Nephron progenitor cell (in vitro differentiated cells): ENCODE measurements around the gene KLHL29.

Experiments
- DNase-seq: peaks from one replicate; pipeline ENCODE4 v3.0.0; 2021
- H3K27ac Mint-ChIP-seq: 2 replicates; pipeline ENCODE4 v1.8.0; 2021; ENCODE audit warnings: mild to moderate bottlenecking, moderate library complexity, mixed read lengths
- H3K27me3 Mint-ChIP-seq: 2 replicates; pipeline ENCODE4 v1.8.0; 2021; ENCODE audit warnings: mild to moderate bottlenecking, low read depth, mixed read lengths; ENCODE audit not compliant: poor library complexity
- H3K36me3 Mint-ChIP-seq: 2 replicates; pipeline ENCODE4 v1.8.0; 2021; ENCODE audit warnings: low read depth, mixed read lengths
- H3K4me1 Mint-ChIP-seq: 2 replicates; pipeline ENCODE4 v1.8.0; 2021; ENCODE audit warnings: mixed read lengths
- H3K4me3 Mint-ChIP-seq: 2 replicates; pipeline ENCODE4 v1.8.0; 2021; ENCODE audit warnings: mild to moderate bottlenecking, moderate library complexity, mixed read lengths
- H3K9me3 Mint-ChIP-seq: 2 replicates; pipeline ENCODE4 v1.8.0; 2021; ENCODE audit warnings: mild to moderate bottlenecking, moderate library complexity, mixed read lengths
- CTCF ChIP-seq: fragments of 200-600 bp; sonication (generic); IDR thresholded peaks from 2 replicates; pipeline ENCODE4 v1.5.0; 2021; ENCODE audit warnings: antibody characterized with exemption

Gene KLHL29

GRCh38 chr2:23454501-23455120, 69.6 kb downstream of the KLHL29 start:
- Mint-ChIP-seq H3K27ac (peak overlapping the region; percentile 9), H3K27me3 (no peaks in the 10 kb centered on the region), H3K9me3 (no peaks in the 10 kb centered on the region), H3K4me3 (peak overlapping the region; percentile 5), H3K36me3 (peaks cover 4% of the 10 kb centered on the region), H3K4me1 (peaks cover 65% of the 10 kb centered on the region)
- TF ChIP-seq CTCF: no peak
- no peak for DNase-seq

GRCh38 chr2:23456396-23456795, 71.4 kb downstream of the KLHL29 start:
- peaks cover 59% of the 10 kb centered on the region for H3K4me1 Mint-ChIP-seq
- H3K27me3 Mint-ChIP-seq: peaks cover 4% of the 10 kb centered on the region
- TF ChIP-seq CTCF: no peak
- peaks cover 4% of the 10 kb centered on the region for H3K36me3 Mint-ChIP-seq
- H3K4me3 Mint-ChIP-seq: no peak overlapping the region
- H3K9me3 Mint-ChIP-seq: no peaks in the 10 kb centered on the region
- DNase-seq: no peak
- peak overlapping the region; percentile 80 for H3K27ac Mint-ChIP-seq

GRCh38 chr2:23456881-23457760, 72.1 kb downstream of the KLHL29 start:
- H3K4me3 Mint-ChIP-seq: no peak overlapping the region
- no peaks in the 10 kb centered on the region for H3K36me3 Mint-ChIP-seq
- DNase-seq: no peak
- peaks cover 4% of the 10 kb centered on the region for H3K27me3 Mint-ChIP-seq
- no peaks in the 10 kb centered on the region for H3K9me3 Mint-ChIP-seq
- no peak for TF ChIP-seq CTCF
- H3K4me1 Mint-ChIP-seq: peaks cover 53% of the 10 kb centered on the region
- peak overlapping the region; percentile 80 for H3K27ac Mint-ChIP-seq

- peaks cover 4% of the 10 kb centered on the region for H3K27me3 Mint-ChIP-seq
- H3K9me3 Mint-ChIP-seq: no peaks in the 10 kb centered on the region
- TF ChIP-seq CTCF: no peak
- H3K4me1 Mint-ChIP-seq: peaks cover 43% of the 10 kb centered on the region
- DNase-seq: no peak
- H3K27ac Mint-ChIP-seq: no peak overlapping the region
- H3K36me3 Mint-ChIP-seq: no peaks in the 10 kb centered on the region
- H3K4me3 Mint-ChIP-seq: no peak overlapping the region
Measured at GRCh38 chr2:23457990-23458682, 73.2 kb downstream of the KLHL29 start.

- H3K27me3 Mint-ChIP-seq: peaks cover 4% of the 10 kb centered on the region
Measured at GRCh38 chr2:23459032-23459431, 74.1 kb downstream of the KLHL29 start.

More at GRCh38 chr2:23459032-23459431, 74.1 kb downstream of the KLHL29 start:
- H3K4me3 Mint-ChIP-seq: no peak overlapping the region
- no peak for DNase-seq
- no peak overlapping the region for H3K27ac Mint-ChIP-seq
- no peak for TF ChIP-seq CTCF
- no peaks in the 10 kb centered on the region for H3K9me3 Mint-ChIP-seq
- H3K36me3 Mint-ChIP-seq: no peaks in the 10 kb centered on the region
- peaks cover 35% of the 10 kb centered on the region for H3K4me1 Mint-ChIP-seq
